Measurements from ENCODE around the gene SLC25A20. TPM values are rescaled to one million over a fixed set of nuclear protein-coding genes. Genes with fewer than 3 reads are reported as not detected.
"Not testable (repeated sequence)": the region's sequence is repeated elsewhere in the genome, so short reads cannot be mapped to it uniquely, and the experiment has no call there.

Gene SLC25A20
- polyA plus RNA-seq, 4 donors: 38.3 to 150 (median 76.4) TPM

DNA sequence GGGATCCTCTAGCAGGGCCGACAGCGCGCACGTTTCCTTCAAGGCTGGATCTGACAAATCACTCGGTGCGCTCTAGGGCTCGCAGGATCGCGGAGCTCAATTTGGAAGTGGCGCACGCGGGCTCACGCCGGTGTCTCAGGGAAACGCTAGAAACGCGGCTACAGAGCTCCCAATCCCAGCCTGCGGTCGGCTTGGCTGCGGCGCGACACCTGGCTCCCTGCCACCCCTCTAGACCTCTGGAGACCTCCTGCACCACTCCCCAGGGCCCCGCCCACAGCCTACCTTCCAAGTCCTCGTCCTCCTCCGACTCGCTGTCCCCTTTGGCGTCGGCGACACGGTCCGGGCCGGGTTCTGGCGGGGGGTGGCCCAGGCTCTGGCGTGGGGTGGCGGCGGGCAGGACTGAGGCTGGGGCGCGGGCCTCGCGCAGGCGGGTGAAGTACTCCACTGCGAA lies 51.6 kb downstream of the SLC25A20 start:
- FAIRE-seq (no peak), DNase-seq (peak; percentile 79 to 83)
- Histone ChIP-seq H3K4me1 (ENCODE audit: control insufficient read depth in 3 of 3, insufficient read depth in 2 of 3, low read depth in 1 of 3, low read length in 2 of 3) (peaks cover 0 to 14% (median 3%) of the 10 kb centered on the region in 3 donors), H3K9me3 (ENCODE audit: control insufficient read depth in 2 of 2, insufficient read depth in 1 of 2, low read depth in 1 of 2, low read length in 1 of 2) (no peaks in the 10 kb centered on the region), H3K27me3 (ENCODE audit: control insufficient read depth in 3 of 3, insufficient read depth in 3 of 3, low read length in 3 of 3) (no peaks in the 10 kb centered on the region), H3K27ac (ENCODE audit: low read depth in 1 of 3, low read length in 2 of 3) (peak overlapping the region; percentile 88 to 98 (median 93)), H3K4me3 (ENCODE audit: low read depth in 1 of 3, low read length in 3 of 3) (peak overlapping the region; percentile 67 to 82 (median 70)), H3K36me3 (ENCODE audit: control insufficient read depth in 3 of 3, insufficient read depth in 2 of 3, low read depth in 1 of 3, low read length in 3 of 3) (peaks cover 0 to 3% (median 0%) of the 10 kb centered on the region in 3 donors)
- WGBS, 3 donors: 0% methylated on average over 32 to 42 of the region's 42 CpGs

- 39 to 52% (median 41%) methylated on average over 2 of the region's 2 CpGs for WGBS, 3 donors
- H3K9me3 ChIP-seq (ENCODE audit: control insufficient read depth in 2 of 2, insufficient read depth in 1 of 2, low read depth in 1 of 2, low read length in 1 of 2): no peaks in the 10 kb centered on the region
- H3K27ac ChIP-seq (ENCODE audit: low read depth in 1 of 3, low read length in 2 of 3): no peak overlapping the region
- DNase-seq (no peak), FAIRE-seq (no peak)
- H3K36me3 ChIP-seq (ENCODE audit: control insufficient read depth in 3 of 3, insufficient read depth in 2 of 3, low read depth in 1 of 3, low read length in 3 of 3): peaks cover 0 to 2% (median 0%) of the 10 kb centered on the region in 3 donors
- H3K4me3 ChIP-seq (ENCODE audit: low read depth in 1 of 3, low read length in 3 of 3): no peak overlapping the region
- H3K27me3 ChIP-seq (ENCODE audit: control insufficient read depth in 3 of 3, insufficient read depth in 3 of 3, low read length in 3 of 3): no peaks in the 10 kb centered on the region
- H3K4me1 ChIP-seq (ENCODE audit: control insufficient read depth in 3 of 3, insufficient read depth in 2 of 3, low read depth in 1 of 3, low read length in 2 of 3): peaks cover 0 to 14% (median 3%) of the 10 kb centered on the region in 3 donors
These were observed 53.5 kb downstream of the SLC25A20 start for GRCh38 chr3:48845170-48845569.

DNA sequence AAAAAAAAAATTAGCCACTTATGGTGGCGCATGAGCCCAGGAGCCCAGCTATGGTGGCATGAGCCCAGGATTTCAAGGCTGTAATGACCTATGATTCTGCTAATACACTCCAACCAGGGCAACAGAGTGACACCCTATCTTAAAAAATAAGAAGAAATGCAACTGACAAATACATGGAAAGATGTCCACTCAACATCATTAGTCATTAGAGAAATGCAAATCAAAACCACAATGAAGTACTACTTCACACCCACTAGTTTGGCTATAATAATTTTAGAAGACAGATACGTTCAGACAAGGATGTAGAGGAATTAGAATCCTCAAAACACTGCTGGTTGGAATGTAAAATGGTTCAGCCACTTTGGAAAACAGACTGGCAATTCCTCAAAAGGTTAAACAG lies 61.5 kb downstream of the SLC25A20 start:
- Histone ChIP-seq H3K4me1 (ENCODE audit: control insufficient read depth in 3 of 3, insufficient read depth in 2 of 3, low read depth in 1 of 3, low read length in 2 of 3) (no peaks in the 10 kb centered on the region), H3K9me3 (ENCODE audit: control insufficient read depth in 2 of 2, insufficient read depth in 1 of 2, low read depth in 1 of 2, low read length in 1 of 2) (no peaks in the 10 kb centered on the region), H3K36me3 (ENCODE audit: control insufficient read depth in 3 of 3, insufficient read depth in 2 of 3, low read depth in 1 of 3, low read length in 3 of 3) (peaks cover 0 to 19% (median 0%) of the 10 kb centered on the region in 3 donors), H3K27me3 (ENCODE audit: control insufficient read depth in 3 of 3, insufficient read depth in 3 of 3, low read length in 3 of 3) (no peaks in the 10 kb centered on the region), H3K4me3 (ENCODE audit: low read depth in 1 of 3, low read length in 3 of 3) (no peak overlapping the region), H3K27ac (ENCODE audit: low read depth in 1 of 3, low read length in 2 of 3) (no peak overlapping the region)
- DNase-seq: no peak
- 74 to 80% (median 78%) methylated on average over 2 of the region's 2 CpGs for WGBS, 3 donors
- FAIRE-seq: no peak

GRCh38 chr3:48835650-48836366 lies 62.9 kb downstream of the SLC25A20 start:
- no peak for DNase-seq
- WGBS, 3 donors: 93% methylated on average over 11 of the region's 11 CpGs
- Histone ChIP-seq H3K27me3 (ENCODE audit: control insufficient read depth in 3 of 3, insufficient read depth in 3 of 3, low read length in 3 of 3) (no peaks in the 10 kb centered on the region), H3K27ac (ENCODE audit: low read depth in 1 of 3, low read length in 2 of 3) (no peak overlapping the region), H3K36me3 (ENCODE audit: control insufficient read depth in 3 of 3, insufficient read depth in 2 of 3, low read depth in 1 of 3, low read length in 3 of 3) (peaks cover 0 to 19% (median 0%) of the 10 kb centered on the region in 3 donors), H3K4me3 (ENCODE audit: low read depth in 1 of 3, low read length in 3 of 3) (no peak overlapping the region), H3K9me3 (ENCODE audit: control insufficient read depth in 2 of 2, insufficient read depth in 1 of 2, low read depth in 1 of 2, low read length in 1 of 2) (no peaks in the 10 kb centered on the region), H3K4me1 (ENCODE audit: control insufficient read depth in 3 of 3, insufficient read depth in 2 of 3, low read depth in 1 of 3, low read length in 2 of 3) (no peaks in the 10 kb centered on the region)
- FAIRE-seq: no peak

GRCh38 chr3:48832684-48833083 lies 66.0 kb downstream of the SLC25A20 start:
- Histone ChIP-seq H3K9me3 (ENCODE audit: control insufficient read depth in 2 of 2, insufficient read depth in 1 of 2, low read depth in 1 of 2, low read length in 1 of 2) (no peaks in the 10 kb centered on the region), H3K27ac (ENCODE audit: low read depth in 1 of 3, low read length in 2 of 3) (no peak overlapping the region), H3K27me3 (ENCODE audit: control insufficient read depth in 3 of 3, insufficient read depth in 3 of 3, low read length in 3 of 3) (no peaks in the 10 kb centered on the region), H3K4me1 (ENCODE audit: control insufficient read depth in 3 of 3, insufficient read depth in 2 of 3, low read depth in 1 of 3, low read length in 2 of 3) (no peaks in the 10 kb centered on the region), H3K36me3 (ENCODE audit: control insufficient read depth in 3 of 3, insufficient read depth in 2 of 3, low read depth in 1 of 3, low read length in 3 of 3) (peaks cover 0 to 20% (median 0%) of the 10 kb centered on the region in 3 donors), H3K4me3 (ENCODE audit: low read depth in 1 of 3, low read length in 3 of 3) (no peak overlapping the region)
- no peak for DNase-seq
- no peak for FAIRE-seq

- no peaks in the 10 kb centered on the region for H3K27me3 ChIP-seq (ENCODE audit: control insufficient read depth in 3 of 3, insufficient read depth in 3 of 3, low read length in 3 of 3)
- H3K4me1 ChIP-seq (ENCODE audit: control insufficient read depth in 3 of 3, insufficient read depth in 2 of 3, low read depth in 1 of 3, low read length in 2 of 3): no peaks in the 10 kb centered on the region
- H3K9me3 ChIP-seq (ENCODE audit: control insufficient read depth in 2 of 2, insufficient read depth in 1 of 2, low read depth in 1 of 2, low read length in 1 of 2): no peaks in the 10 kb centered on the region
- FAIRE-seq (no peak), DNase-seq (no peak)
- H3K27ac ChIP-seq (ENCODE audit: low read depth in 1 of 3, low read length in 2 of 3): no peak overlapping the region
- H3K4me3 ChIP-seq (ENCODE audit: low read depth in 1 of 3, low read length in 3 of 3): no peak overlapping the region
- peaks cover 0 to 16% (median 0%) of the 10 kb centered on the region in 3 donors for H3K36me3 ChIP-seq (ENCODE audit: control insufficient read depth in 3 of 3, insufficient read depth in 2 of 3, low read depth in 1 of 3, low read length in 3 of 3)
- WGBS, 3 donors: 85 to 98% (median 96%) methylated on average over 6 of the region's 6 CpGs
These were observed 68.0 kb downstream of the SLC25A20 start for GRCh38 chr3:48830715-48831114.

DNA sequence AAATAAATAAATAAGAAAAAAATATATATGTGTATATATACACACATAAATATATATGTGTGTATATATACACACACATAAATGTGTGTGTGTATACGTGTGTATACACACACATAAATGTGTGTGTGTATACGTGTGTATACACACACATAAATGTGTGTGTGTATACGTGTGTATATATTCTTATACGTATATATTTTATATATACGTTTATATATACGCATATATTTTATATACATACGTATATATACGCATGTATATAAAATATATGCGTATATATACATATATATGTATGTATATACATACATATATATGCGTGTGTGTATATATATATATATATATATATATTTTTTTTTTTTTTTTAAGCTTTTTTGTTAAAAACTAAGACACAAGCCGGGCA lies 69.2 kb downstream of the SLC25A20 start:
- H3K27ac ChIP-seq (ENCODE audit: low read depth in 1 of 3, low read length in 2 of 3); H3K4me3 ChIP-seq (ENCODE audit: low read depth in 1 of 3, low read length in 3 of 3); DNase-seq; H3K27me3 ChIP-seq (ENCODE audit: control insufficient read depth in 3 of 3, insufficient read depth in 3 of 3, low read length in 3 of 3); FAIRE-seq; H3K9me3 ChIP-seq (ENCODE audit: control insufficient read depth in 2 of 2, insufficient read depth in 1 of 2, low read depth in 1 of 2, low read length in 1 of 2); H3K4me1 ChIP-seq (ENCODE audit: control insufficient read depth in 3 of 3, insufficient read depth in 2 of 3, low read depth in 1 of 3, low read length in 2 of 3): not testable (repeated sequence)
- WGBS, 3 donors: 94 to 95% (median 94%) methylated on average over 11 of the region's 11 CpGs
- peaks cover 0 to 16% (median 0%) of the 10 kb centered on the region in 3 donors for H3K36me3 ChIP-seq (ENCODE audit: control insufficient read depth in 3 of 3, insufficient read depth in 2 of 3, low read depth in 1 of 3, low read length in 3 of 3)

DNA sequence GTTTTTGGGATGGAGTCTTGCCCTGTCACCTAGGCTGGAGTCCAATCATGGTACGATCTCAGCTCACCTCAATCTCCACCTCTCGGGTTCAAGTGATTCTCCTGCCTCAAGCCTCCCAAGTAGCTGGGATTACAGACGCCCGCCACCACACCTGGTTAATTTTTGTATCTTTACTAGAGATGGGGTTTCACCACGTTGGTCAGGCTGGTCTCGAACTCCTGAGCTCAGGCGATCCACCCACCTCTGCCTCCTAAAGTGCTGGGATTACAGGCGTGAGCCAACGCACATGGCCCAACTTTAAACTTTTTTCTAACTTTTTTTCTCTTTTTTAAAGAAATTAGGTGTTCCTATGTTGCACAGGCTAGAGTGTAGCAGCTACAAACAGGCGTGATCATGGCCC lies 70.8 kb downstream of the SLC25A20 start:
- DNase-seq; H3K27ac ChIP-seq (ENCODE audit: low read depth in 1 of 3, low read length in 2 of 3); H3K4me3 ChIP-seq (ENCODE audit: low read depth in 1 of 3, low read length in 3 of 3); H3K4me1 ChIP-seq (ENCODE audit: control insufficient read depth in 3 of 3, insufficient read depth in 2 of 3, low read depth in 1 of 3, low read length in 2 of 3); FAIRE-seq; H3K27me3 ChIP-seq (ENCODE audit: control insufficient read depth in 3 of 3, insufficient read depth in 3 of 3, low read length in 3 of 3); H3K9me3 ChIP-seq (ENCODE audit: control insufficient read depth in 2 of 2, insufficient read depth in 1 of 2, low read depth in 1 of 2, low read length in 1 of 2): not testable (repeated sequence)
- WGBS, 3 donors: 92 to 96% (median 96%) methylated on average over 10 of the region's 10 CpGs
- H3K36me3 ChIP-seq (ENCODE audit: control insufficient read depth in 3 of 3, insufficient read depth in 2 of 3, low read depth in 1 of 3, low read length in 3 of 3): peaks cover 0 to 16% (median 0%) of the 10 kb centered on the region in 3 donors

DNA sequence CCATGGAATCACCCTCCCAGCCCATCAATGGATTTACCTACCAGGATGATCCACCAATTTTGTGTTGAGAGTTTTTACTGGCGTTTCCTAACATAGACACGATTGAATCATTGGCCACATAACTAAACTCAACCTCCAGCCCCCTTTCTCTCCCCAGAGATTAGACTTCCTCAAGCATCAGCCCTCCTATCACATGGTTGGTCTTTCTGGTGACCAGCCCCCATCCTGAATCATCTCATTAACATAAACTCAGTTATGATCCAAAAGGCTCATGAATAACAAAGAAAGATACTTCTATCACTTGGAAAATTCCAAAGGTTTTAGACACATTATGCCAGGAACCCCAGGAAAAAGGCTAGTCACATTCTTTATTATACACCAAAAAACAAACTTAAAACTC lies 72.2 kb downstream of the SLC25A20 start:
- no peaks in the 10 kb centered on the region for H3K27me3 ChIP-seq (ENCODE audit: control insufficient read depth in 3 of 3, insufficient read depth in 3 of 3, low read length in 3 of 3)
- WGBS, 3 donors: 67 to 87% (median 85%) methylated on average over 2 of the region's 2 CpGs
- H3K36me3 ChIP-seq (ENCODE audit: control insufficient read depth in 3 of 3, insufficient read depth in 2 of 3, low read depth in 1 of 3, low read length in 3 of 3): peaks cover 0 to 16% (median 0%) of the 10 kb centered on the region in 3 donors
- no peak overlapping the region for H3K4me3 ChIP-seq (ENCODE audit: low read depth in 1 of 3, low read length in 3 of 3)
- no peak overlapping the region for H3K27ac ChIP-seq (ENCODE audit: low read depth in 1 of 3, low read length in 2 of 3)
- DNase-seq (no peak), FAIRE-seq (no peak)
- H3K9me3 ChIP-seq (ENCODE audit: control insufficient read depth in 2 of 2, insufficient read depth in 1 of 2, low read depth in 1 of 2, low read length in 1 of 2): no peaks in the 10 kb centered on the region
- no peaks in the 10 kb centered on the region for H3K4me1 ChIP-seq (ENCODE audit: control insufficient read depth in 3 of 3, insufficient read depth in 2 of 3, low read depth in 1 of 3, low read length in 2 of 3)

Data from small intestine (tissue), 7 donors.